T-helper 1 cell treated with Interleukin-12 subunit alpha and Interleukin-12 subunit beta and Interleukin-4 antibody, amounts not matched to agents 30 ng/mL and 1 ng/mL, for 36 hours (primary cell): ENCODE measurements around the gene FRRS1. TPM values are rescaled to one million over a fixed set of nuclear protein-coding genes. Genes with fewer than 3 reads are reported as not detected.
"Not testable (repeated sequence)": the region's sequence is repeated elsewhere in the genome, so short reads cannot be mapped to it uniquely, and the experiment has no call there.

Experiments used
- intact Hi-C: fragments of 100-400 bp; cut with micrococcal nuclease; formaldehyde crosslinking; loops from one replicate; pipeline ENCODE4 v1.15.1; 2024
- total RNA-seq: library from RNA; stranded (reverse); gene quantifications from 2 replicates; pipeline ENCODE4 v1.2.3, GENCODE V29; 2022

Gene FRRS1
- total RNA-seq, 1 donor from 2014 or later, result 0.32 TPM

DNA sequence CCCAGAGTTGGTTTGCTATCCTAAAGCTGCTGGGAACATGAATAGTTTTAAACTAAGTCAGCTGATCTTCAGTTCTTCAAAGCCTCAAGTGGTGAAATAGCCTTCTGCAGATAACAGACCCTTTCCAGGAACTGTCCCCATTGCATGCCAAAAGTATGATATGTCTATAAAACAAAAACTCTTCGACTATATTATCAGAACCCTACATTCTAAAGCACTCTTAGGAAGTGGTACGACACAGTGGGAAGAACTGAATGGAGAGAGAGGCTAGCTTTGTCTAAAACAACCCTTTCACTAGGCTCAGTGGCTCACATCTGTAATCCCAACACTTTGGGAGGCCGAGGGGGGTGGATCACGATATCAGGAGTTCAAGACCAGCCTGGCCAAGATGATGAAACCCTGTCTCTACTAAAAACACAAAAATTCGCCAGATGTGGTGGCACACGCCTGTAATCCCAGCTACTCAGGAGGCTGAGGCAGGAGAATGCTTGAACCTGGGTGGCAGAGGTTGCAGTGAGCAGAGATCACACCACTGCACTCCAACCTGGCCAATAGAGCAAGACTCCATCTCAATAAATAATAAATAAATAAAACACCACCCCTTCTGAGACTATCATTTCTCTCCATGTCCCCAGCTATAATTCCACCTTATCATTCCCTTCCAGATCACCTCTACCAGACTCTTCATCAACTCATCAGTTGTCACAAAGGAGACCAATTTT, 2.2 kb upstream of the FRRS1 start:
- intact Hi-C loops, result no loop called here

DNA sequence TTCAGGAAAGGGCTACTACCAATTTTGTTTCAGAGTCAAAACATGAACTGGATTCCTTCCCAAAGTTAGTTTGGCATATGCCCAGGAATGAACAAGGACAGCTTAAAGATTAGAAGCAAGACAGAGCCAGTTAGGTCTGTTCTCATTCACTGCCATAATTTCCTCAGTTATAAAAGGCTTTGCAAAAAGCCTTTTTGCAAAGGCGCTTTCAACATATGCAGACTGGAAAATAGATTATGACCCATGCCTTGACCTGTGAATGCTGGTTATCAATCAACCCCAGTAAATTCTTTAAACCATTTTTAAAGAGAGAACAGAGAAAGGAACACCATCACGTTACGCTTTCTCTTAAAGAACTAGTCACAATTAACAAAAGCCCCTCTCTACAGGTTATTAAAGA, 1.7 kb upstream of the FRRS1 start:
- intact Hi-C loops, result no loop called here

DNA sequence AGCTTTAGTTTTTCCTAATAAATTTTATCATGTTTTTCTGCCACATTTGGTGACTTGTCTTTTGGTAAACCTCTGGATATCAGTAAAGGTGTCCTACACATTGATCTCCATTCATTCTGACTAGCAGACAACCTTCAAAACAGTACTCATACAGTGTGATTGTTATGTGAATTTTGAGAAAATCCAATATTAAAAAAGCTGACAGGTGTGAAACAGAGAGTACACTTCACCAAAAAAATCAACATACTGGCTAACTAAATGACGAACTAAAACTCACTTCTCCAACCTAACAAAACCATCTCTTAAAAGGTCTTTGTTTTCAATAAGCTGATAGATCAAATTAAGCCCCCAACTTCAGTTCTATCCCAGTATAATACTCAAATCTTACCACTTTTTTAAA, 1.5 kb downstream of the FRRS1 start:
- intact Hi-C loops, result no loop called here

DNA sequence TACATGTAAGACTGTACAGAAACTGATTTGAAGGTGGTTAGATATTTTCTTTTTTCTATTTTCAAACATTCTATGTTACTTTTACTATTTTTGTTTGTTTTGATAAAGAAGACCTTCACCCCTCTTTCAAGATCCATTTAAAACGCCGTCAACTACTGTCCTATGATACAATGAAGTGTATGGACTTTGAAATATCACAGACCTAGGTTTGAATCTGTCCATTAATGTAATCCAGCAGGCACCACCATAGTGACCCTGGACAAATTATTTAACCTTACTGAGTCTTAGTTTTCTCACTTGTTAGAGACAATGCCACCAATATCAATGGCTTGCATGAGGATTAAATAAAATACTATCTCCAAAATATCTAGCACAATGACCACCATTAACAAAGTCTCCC, 2.0 kb downstream of the FRRS1 start:
- intact Hi-C loops, result no loop called here

DNA sequence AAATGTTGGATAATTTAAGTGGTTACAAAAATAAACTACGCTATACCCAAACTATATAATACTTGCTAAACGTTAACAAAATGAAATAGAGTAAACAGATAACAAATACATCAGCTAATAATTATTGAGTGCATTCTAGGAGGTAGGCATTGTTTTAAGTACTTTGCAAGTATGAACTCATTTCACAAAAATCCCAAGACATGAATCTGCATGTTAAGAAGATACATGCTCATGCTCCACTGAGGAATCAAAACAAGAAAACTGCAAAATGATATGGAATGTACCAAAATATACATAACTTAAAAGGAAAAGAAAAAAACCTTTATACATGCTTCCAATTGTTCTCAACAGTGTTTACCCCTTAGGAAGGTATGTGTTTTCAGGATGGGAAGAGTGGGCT, 2.5 kb downstream of the FRRS1 start:
- intact Hi-C loops, result no loop called here

DNA sequence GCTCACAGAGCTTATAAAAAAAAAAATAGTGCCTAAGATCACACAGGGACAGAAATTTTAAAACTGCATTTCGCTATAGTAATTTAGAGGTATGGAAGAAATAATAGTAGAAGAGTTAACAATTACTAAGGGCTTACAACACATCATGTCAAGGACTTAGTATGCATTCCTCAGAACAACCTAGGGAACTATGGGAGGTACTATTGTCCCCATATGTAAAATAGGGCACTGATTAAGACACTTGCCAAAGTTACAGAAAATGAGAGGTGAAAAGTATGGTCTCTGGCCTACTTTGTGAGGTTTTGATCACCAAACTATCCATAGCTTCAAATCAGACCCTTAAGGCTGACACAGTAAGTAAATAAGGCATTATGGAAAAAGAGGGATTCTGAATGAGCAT, 4.7 kb downstream of the FRRS1 start:
- intact Hi-C loops, result no loop called here

- intact Hi-C loops, result no loop called here
Observed at GRCh38 chr1:99759518-99760160, 6.8 kb downstream of the FRRS1 start.

DNA sequence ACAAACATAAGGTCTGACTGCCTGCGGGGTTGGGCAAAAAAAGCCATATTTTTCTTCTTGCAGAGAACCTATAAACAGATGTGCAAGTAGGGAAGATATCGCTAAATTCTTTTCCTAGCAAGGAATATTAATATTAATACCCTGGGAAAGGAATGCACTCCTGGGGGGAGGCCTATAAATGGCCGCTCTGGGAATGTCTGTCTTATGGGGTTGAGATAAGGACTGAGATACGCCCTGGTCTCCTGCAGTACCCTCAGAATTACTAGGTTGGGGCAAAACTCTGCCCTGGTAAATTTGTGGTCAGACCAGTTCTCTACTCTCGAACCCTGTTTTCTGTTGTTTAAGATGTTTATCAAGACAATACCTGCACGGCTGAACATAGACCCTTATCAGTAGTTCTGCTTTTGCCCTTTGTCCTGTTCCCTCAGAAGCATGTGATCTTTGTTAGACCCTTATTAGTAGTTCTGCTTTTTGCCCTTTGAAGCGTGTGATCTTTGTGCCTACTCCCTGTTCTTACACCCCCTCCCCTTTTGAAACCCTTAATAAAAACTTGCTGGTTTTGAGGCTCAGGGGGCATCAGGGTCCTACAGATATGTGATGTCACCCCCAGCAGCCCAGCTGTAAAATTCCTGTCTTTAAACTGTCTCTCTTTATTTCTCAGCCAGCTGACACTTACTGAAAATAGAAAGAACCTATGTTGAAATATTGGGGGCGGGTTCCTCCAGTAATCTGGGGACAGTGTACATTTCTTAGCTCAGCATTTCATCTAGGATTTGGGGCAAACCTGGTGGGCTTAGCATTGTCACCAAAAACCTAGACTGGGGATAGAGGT, 7.5 kb downstream of the FRRS1 start:
- intact Hi-C loops, result not testable (repeated sequence)

- intact Hi-C loops, result no loop called here
Observed at GRCh38 chr1:99758073-99758511, 8.3 kb downstream of the FRRS1 start.

DNA sequence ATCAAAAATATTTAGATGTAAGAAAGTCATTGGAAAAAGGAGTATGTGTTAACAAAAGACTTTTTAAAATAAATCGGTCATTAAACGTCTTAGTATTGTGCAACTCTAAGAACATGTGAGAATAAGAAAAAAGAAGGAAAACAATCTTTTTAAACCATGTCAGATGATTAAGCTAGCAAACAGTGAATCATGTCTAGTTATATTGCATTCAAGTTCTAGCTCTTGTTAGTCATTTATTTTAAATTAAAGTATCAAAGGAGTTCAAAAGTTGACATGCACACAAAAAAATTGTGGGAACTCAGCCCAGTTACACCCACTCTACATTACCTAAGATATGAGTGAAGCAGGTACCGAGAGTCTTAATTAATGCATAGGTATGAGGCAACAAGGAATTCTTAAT, 9.8 kb downstream of the FRRS1 start:
- intact Hi-C loops, result no loop called here

DNA sequence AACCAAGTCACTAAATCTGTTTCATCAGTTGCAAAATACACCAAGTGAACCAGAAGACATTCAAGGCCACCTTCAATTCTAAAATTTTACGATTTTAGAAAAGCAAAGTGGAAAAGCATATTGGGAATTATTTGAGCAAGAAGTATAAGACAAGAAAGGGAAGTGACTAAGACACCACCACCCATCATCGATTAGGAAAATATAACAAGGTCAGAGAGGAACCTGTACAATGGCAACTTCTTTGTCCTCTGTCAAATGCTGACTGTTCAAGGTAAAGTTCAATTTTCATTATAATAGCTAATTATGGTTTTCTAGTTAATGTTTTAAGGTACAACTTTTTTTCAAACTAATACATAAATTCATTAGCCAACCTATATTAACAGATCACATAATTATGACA, 10.8 kb downstream of the FRRS1 start:
- intact Hi-C loops, result no loop called here

DNA sequence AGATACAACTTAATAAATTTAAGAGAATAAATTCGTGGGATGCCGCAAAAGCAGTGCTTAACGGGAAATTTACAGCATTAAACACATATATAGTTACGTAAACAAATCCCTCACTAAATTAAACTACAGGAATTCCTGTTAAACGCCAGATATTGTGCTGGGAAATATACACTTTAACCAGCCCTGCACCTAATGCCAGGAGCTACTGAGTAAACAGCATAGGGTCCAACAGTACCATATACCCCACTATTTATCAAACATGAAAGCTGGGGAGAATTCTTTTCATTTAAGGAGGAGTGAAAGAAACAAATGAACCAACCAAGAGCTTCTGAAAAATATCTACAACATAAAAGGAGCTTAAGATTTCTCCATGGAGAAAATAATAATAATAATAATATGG, 11.7 kb downstream of the FRRS1 start:
- intact Hi-C loops, result no loop called here

- intact Hi-C loops, result no loop called here
Observed at GRCh38 chr1:99754055-99754626, 12.3 kb downstream of the FRRS1 start.

DNA sequence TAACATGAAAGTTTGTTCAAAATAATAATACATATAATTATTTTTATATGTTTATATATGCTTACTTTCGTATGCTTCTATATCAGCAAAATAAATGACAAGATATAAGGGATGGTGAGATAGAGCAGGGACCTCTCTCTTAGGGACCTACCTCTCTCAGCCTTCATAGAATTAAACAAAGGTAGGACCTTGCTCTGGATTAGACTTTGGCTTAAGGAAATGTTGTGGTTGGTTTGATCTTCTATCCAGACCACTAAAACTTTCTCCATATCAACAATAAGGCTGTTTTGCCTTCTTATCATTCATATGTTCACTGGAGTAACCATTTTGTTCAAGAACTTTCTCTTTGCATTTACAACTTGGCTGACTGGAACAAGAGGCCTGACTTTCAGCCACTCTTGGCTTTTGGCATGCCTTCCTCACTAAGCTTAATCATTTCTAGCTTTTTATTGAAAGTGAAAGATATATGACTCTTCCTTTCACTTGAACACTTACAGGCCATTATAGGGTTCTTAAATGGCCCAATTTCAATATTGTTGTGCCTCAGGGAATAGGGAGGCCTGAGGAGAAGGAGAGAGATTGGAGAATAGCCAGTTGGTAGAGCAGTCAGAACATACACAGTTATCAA, 14.4 kb downstream of the FRRS1 start:
- intact Hi-C loops, result loop anchor here (2.0 kb wide), 1 partner anchor 21 kb away; no protein-coding TSS in a partner anchor

GRCh38 chr1:99749504-99750347, 16.7 kb downstream of the FRRS1 start:
- intact Hi-C loops, result no loop called here

- intact Hi-C loops, result no loop called here
Observed at GRCh38 chr1:99748419-99748818, 18.0 kb downstream of the FRRS1 start.

GRCh38 chr1:99745684-99746083, 20.8 kb downstream of the FRRS1 start:
- intact Hi-C loops, result no loop called here

DNA sequence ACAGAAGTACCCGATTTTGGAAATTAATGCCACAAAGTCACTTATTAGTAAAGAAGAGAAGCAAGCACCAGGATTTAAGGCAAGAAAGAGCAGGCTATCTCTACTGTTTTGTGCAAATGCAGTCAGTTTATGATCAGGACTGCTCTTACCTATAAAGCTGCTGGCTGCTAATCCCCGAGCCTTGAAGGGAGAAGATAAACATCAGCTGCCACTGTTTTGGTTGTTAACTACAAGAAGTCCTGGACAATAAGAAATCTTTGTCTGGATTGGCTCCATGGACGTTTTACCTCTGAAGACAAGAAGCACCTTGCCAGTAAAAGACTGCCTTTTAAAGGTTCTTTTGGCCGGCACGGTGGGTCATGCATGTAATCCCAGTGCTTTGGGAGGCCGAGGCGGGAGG, 21.4 kb downstream of the FRRS1 start:
- intact Hi-C loops, result no loop called here

DNA sequence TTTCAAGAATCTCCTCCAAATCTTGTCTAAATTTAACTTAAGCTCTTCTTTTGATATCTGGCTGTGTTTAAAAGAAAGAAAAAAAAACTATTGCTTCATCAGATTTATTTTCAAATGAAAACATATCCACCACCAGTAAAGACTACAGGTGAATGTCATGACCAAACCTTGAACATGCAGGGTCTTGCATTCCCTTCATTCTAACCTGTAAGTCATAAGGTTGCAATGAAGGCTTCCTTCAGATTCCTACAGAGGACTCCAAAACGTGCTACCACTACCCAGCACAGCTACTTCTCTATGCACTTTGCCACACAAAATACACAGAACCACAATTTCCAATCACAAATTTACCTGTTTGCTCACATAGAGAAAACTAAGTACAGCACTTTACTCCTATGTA, 26.3 kb downstream of the FRRS1 start:
- intact Hi-C loops, result no loop called here

DNA sequence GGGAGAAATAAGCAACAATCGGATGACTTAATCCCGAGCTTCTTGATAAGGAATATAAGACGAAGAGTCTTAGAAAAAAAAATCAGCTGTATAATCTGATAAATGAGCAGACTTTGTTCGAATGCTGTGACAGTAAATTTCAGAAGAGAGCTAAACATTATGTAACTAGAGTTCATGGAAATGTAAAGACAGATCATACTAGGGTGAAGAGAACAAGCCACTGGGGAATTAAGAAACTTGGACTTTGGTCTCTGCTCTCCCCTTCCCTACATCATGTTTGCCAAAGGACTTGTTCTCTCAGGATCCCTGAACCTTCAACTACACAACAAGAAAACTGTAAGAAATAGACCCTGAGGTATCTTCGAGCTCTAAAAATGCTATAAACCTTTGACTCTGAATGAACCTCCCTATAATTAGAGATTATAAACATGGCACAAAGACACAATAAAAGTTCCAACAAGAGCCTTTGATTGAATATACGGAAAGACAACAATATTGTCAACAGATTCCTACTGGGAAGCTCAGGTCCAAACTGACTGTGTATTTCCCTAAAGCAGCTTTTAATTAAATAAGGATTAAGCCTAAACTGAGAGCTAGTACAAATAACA, 27.5 kb downstream of the FRRS1 start:
- intact Hi-C loops, result no loop called here
